ENCODE data around the gene GALNT16.

- TF ChIP-seq CTCF (IDR thresholded peaks at IDR 0.05) (no peak), POLR2A (IDR thresholded peaks at IDR 0.05) (no peak)
Observed at GRCh38 chr14:69241577-69241976, 18.4 kb upstream of the GALNT16 start.
